ENCODE results near the gene RAB27A. TPM values are rescaled to one million over a fixed set of nuclear protein-coding genes. Genes with fewer than 3 reads are reported as not detected.

RAB27A gene
- total RNA-seq, 4 donors from 2014 or later = 6.2 to 11.9 (median 7.5) TPM

GRCh38 chr15:55164284-55164683 lies 125.3 kb downstream of the RAB27A start:
- intact Hi-C loops (cut with DNase I; ENCODE audit: low total_unique reads) = no loop called here
- WGBS, 2 donors = 83 to 85% methylated on average over 4 of the region's 4 CpGs
- no peak for DNase-seq (ENCODE audit: low spot score in 2 of 2)
- TF ChIP-seq POLR2A (IDR thresholded peaks at IDR 0.05) = no peak
- TF ChIP-seq, protein P1, sequence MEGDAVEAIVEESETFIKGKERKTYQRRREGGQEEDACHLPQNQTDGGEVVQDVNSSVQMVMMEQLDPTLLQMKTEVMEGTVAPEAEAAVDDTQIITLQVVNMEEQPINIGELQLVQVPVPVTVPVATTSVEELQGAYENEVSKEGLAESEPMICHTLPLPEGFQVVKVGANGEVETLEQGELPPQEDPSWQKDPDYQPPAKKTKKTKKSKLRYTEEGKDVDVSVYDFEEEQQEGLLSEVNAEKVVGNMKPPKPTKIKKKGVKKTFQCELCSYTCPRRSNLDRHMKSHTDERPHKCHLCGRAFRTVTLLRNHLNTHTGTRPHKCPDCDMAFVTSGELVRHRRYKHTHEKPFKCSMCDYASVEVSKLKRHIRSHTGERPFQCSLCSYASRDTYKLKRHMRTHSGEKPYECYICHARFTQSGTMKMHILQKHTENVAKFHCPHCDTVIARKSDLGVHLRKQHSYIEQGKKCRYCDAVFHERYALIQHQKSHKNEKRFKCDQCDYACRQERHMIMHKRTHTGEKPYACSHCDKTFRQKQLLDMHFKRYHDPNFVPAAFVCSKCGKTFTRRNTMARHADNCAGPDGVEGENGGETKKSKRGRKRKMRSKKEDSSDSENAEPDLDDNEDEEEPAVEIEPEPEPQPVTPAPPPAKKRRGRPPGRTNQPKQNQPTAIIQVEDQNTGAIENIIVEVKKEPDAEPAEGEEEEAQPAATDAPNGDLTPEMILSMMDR (IDR thresholded peaks at IDR 0.05) = no peak
- H3K4me3 ChIP-seq (ENCODE audit: low read depth, poor library complexity, severe bottlenecking) = no peak overlapping the region

Other genes with a start within 250 kb of the RAB27A start
- gene RSL24D1, start 92.9 kb downstream of the RAB27A start, total RNA-seq = 10 to 100 TPM; 41.4 to 70.3 (median 47.5) TPM
- 10 to 100 TPM; 10.4 to 30.4 (median 12.0) TPM for gene PIGBOS1, start 29.3 kb upstream of the RAB27A start, total RNA-seq
- gene PIGB, start 29.4 kb upstream of the RAB27A start, total RNA-seq = 10 to 100 TPM in 2 of 4 donors, 1 to 10 TPM in 2; 5.1 to 14.8 (median 9.5) TPM
- gene CCPG1, start 118.5 kb upstream of the RAB27A start, total RNA-seq = 10 to 100 TPM; 20.1 to 36.1 (median 25.4) TPM
- 1 to 10 TPM; 1.5 to 3.3 (median 2.8) TPM for gene PIERCE2, start 118.7 kb upstream of the RAB27A start, total RNA-seq
- gene DNAAF4, start 218.4 kb upstream of the RAB27A start, total RNA-seq = 1 to 10 TPM in 1 of 4 donors, under 1 TPM in 3; 0.34 to 1.2 (median 0.49) TPM